GM10847 (cell line): ENCODE data around the gene KPNB1.
A peak's percentile ranks its signal among the peaks of the same experiment; 100 is the strongest.

Source experiments
- POLR2A ChIP-seq: IDR thresholded peaks from 2 replicates; pipeline ENCODE4 v1.6.1; 2011; ENCODE audit not compliant: insufficient read length; ENCODE audit errors: extremely low read depth

The KPNB1 gene

GRCh38 chr17:47720754-47721533, 71.2 kb downstream of the KPNB1 start:
- no peak for TF ChIP-seq POLR2A

GRCh38 chr17:47721725-47722124, 72.0 kb downstream of the KPNB1 start:
- TF ChIP-seq POLR2A: no peak

- no peak for TF ChIP-seq POLR2A
These were observed 75.0 kb downstream of the KPNB1 start for GRCh38 chr17:47724705-47725104.

DNA sequence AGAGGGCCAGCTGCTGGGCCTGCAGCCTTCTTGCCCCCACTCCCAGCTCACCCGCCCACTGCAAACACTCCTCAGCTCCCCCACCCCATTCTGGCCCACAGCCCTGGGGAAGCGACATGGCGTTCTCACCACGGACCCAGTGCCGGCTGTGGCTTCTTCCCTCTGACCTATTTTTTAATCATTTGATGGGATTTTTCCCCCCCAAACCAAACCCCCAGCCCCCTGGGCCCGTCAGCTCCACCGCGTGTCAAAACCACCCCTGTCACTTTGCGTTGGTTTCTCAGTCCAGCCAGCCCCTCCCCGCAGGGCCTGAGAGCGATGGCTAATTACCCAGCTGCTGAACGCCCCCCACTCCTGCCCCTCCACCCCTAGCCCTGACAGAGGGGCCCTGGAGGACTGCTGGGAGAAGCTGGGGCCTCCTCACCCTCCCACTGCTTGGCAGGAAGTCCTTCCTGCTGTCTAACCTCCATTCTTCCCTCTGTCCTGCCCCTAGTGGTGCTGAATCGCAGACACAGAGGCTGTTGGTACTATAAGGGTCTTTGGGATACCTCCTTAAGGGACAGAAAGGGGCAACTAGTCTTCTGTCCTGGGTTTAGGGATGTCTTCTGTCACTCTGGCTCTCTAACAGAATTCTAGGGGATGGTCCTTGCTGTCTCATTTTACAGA, 75.9 kb downstream of the KPNB1 start:
- no peak for TF ChIP-seq POLR2A

DNA sequence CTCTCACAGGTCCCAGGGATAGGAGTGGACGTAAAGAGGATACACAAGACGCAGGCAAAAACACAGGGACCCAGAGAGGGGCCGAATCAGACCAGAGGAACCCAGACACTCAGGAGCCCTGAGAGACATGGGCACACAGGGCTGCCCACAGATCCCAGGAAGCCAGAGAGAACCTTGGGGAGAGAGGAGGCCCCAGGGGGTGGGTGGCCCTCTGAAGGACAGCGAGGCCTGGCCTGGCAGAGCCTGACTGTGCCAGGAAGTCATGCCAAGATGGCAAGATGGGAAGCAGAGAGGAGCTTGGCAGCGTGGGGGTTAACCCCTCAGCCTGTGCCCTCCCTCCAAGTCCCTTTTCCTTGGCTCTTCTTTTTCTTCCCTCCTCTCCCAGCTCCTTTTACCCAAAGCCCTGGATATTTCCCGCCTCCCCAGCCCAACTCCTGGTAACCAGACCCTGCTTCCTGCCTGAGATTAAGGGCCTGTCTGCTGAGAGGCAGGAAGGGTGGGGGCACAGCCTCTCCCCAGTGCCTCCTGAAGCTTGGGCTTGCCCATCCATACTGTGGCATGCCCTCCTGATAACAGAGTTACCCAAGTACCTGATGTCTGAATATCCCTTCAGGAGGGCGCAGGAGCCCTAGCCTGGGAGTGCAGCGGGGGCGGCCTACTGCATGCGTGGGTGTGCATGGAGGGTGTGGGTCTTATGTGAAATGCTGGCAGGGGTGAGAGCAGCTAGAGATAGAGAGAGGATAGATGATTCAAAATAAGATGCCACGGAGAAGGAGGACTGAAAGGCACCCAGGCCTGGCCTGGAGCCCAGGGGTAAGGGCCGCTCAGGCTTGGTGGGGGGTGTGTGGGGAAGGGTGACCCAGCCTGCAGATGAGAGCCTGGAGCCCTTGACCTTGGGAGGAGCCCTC, 77.3 kb downstream of the KPNB1 start:
- TF ChIP-seq POLR2A: no peak

DNA sequence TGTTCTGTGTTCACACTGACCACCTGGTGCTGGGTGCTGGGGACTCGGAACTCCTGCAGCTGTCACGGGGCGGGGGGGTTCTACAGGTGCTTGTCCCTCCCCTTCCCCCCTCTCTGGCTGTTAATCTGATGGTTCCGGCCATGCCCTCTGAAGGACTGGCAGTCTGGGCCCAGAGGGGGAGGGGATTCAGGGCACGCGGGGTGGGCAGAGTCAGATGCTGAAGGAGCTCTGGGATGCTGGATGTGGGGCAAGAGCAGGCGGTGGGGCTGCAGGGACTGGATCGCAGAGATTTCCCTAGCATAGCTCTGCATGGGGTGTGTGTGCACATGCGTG, 78.0 kb downstream of the KPNB1 start:
- no peak for TF ChIP-seq POLR2A

DNA sequence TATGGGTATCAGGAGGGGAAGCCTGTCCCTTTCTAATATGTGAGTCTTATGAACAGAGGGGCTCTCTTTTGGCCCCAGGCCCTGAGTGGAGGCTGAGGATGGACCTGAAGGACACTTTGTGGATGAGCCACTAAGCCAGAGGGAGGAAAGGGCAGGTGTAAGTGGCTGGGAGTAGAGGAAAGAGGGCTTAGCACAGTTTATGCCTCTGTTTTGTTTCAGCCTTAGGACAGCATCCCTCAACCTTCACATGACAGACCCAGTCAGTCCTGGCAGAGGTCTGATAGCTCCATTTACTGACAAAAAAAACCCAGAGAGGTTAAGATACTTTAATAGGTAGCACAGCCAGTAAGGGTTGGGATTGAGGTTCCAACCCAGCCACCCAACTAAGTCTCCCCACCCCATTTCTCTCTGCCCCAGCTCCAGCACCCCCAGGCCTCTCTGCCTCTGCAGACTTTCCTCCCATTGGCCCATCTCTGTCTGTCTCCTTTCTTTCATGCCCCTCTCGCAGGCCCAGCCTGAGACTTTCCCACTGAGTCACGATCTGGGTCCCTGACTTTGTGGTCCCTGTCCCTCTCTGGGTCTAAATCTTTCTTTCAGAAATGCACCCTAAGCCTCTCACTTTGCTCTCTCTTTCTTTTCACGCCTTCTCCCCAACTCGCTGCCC, 78.6 kb downstream of the KPNB1 start:
- TF ChIP-seq POLR2A: no peak

DNA sequence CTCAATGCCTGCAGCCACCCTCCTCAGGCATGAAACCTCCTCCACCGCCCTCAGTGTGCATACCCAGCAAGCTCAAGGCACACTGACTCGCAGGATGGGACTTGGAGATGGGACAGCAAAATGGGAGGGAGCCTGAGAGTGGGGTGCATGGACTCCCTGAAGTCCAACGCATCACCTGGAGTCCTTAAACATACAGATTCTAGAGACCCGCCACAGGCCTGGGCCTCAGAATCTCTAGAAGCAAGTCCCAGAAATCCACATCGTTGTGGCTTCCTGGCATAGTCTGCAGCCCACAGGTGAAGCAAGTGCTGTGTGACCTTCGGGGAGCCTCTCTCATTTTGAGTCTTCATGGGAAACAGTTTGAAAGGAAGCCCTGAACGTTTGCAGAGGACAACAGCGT, 79.8 kb downstream of the KPNB1 start:
- no peak for TF ChIP-seq POLR2A

DNA sequence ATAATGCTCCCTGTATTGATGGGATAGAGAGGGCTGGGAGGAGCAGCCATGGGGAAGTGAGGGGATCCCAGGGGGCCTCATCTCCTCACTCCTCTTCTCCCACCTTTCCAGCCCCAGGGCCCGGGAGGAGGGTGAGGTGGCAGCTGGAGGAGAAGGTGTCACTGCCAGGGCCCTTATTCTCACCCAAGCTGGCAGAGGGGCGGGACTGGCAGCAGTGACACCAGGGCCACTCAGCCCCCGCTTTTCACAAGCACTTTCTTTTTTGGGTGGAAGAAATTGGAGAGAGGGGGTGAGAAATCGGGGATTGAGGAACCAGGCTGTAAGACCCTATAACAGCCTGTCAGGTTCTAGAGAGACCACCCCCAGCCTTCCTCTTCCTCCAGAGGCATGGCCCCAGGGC, 81.0 kb downstream of the KPNB1 start:
- no peak for TF ChIP-seq POLR2A

- TF ChIP-seq POLR2A: no peak
These were observed 81.7 kb downstream of the KPNB1 start for GRCh38 chr17:47731396-47731795.

DNA sequence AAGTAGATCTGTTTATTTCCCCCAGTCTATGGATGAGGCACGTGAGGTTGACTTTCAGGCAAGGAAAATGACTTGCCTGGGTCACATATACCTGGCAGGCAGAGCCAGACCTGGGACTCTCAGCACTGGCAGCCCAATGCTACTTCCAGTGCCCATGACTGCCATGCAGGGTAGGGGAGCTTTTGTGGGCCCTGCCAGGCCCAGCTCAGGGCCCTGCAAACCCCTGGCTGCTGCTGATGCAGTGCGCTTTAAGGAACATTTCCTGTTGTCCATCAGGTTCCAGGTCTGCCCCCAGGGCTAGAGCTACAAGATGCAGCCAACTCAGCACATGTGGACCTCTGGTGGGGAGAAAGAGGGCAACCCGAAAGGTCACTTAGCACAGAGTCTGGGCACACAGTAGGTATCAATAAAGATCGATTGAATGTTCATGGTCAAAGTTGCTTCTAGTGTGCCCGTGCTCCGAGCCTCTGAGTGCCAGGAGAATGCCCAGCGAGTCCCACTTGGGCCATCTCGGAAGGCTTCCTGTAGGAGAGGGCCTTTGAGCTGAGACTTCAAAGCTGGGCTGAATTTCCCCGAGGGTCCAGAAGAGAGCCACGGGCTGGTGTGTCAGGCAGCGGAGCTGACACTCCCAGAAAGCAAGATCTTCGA, 82.8 kb downstream of the KPNB1 start:
- no peak for TF ChIP-seq POLR2A

GRCh38 chr17:47733047-47733673, 83.4 kb downstream of the KPNB1 start, which contains the start of gene TBX21:
TSS of gene TBX21 (plus strand) at chr17:47733236. CDS start at chr17:47733455, 219 bp downstream.
- peak; percentile 59 for TF ChIP-seq POLR2A

DNA sequence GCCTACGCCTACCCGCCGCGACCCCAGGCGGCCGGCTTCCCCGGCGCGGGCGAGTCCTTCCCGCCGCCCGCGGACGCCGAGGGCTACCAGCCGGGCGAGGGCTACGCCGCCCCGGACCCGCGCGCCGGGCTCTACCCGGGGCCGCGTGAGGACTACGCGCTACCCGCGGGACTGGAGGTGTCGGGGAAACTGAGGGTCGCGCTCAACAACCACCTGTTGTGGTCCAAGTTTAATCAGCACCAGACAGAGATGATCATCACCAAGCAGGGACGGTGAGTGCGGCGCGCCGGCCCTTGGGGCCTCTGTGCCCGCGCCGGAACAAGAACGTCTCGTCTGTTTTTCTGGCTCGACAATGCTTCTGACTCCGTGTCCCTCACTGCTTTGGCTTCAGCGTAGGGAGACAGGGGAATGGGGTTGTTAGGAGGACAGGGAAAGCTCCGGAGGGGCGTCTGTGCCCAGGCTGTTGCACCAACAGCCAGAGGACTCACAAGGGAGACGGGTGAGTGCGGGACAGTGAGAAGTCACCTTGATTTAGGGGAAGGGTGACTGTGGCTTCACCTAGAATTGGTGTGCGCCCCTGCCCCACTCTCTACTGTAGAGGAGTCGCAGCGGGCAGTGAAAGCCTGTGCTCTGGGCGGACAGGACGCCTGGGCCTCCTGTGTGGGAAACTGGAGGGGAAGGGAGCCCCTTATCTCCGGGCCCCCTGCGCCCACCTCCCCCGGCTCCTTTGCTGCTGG, 84.1 kb downstream of the KPNB1 start:
- TF ChIP-seq POLR2A: no peak

- no peak for TF ChIP-seq POLR2A
These were observed 85.4 kb downstream of the KPNB1 start for GRCh38 chr17:47735139-47735464.
